ENCODE measurements around the gene LAMA1. TPM values are rescaled to one million over a fixed set of nuclear protein-coding genes. Genes with fewer than 3 reads are reported as not detected.

LAMA1 gene
- total RNA-seq, 1 experiment from 2014 or later: 28.8 TPM

DNA sequence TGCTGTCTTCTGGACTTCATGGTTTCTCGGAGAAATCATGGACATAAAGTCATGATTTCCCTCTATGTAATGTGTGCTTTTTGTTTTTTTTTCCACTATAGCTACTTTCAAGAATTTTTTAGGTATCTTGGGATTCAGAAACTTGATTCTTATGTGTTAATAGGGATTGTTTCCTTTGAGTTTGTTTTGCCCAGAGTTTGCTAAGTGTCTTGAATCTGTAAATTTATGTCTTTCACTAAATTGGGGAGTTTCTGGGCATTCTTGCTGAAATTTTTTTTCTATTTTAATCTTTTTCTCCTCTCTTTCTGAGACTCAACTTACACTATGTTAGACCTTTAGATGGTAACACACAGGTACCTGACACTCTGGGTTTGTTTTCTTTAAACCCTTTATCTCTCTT lies 182.7 kb downstream of the LAMA1 start:
- Histone ChIP-seq H3K27ac (ENCODE audit: insufficient read length, low read depth, low read length) (no peak overlapping the region), H2AFZ (ENCODE audit: low read length) (no peak overlapping the region), H3K18ac (ENCODE audit: insufficient read length, low read depth, low read length) (no peak overlapping the region), H3K4ac (ENCODE audit: low read depth, low read length) (no peak overlapping the region), H3K56ac (ENCODE audit: insufficient read length, low read depth, low read length) (no peak overlapping the region), H4K5ac (ENCODE audit: insufficient read length, low read depth, low read length) (no peak overlapping the region), H3K79me2 (ENCODE audit: insufficient read depth, low read length) (no peaks in the 10 kb centered on the region), H4K8ac (replicated peaks; ENCODE audit: insufficient read length, low read depth, low read length) (no peak overlapping the region), H3K27me3 (ENCODE audit: insufficient read depth, low read length) (no peaks in the 10 kb centered on the region), H2BK12ac (ENCODE audit: insufficient read length, low read depth, low read length) (no peak overlapping the region), H2AK5ac (ENCODE audit: insufficient read length, low read length) (no peak overlapping the region), H4K91ac (ENCODE audit: insufficient read length, low read depth, low read length) (no peak overlapping the region), H3K9me3 (ENCODE audit: control insufficient read depth, low read depth, low read length) (no peaks in the 10 kb centered on the region), H3K23ac (ENCODE audit: insufficient read length, low read depth, low read length) (no peak overlapping the region), H2BK15ac (ENCODE audit: low read depth, low read length) (no peak overlapping the region), H3K4me1 (ENCODE audit: insufficient read depth, low read length) (no peaks in the 10 kb centered on the region), H4K20me1 (ENCODE audit: control insufficient read depth, insufficient read depth, insufficient read length) (no peaks in the 10 kb centered on the region), H3K23me2 (ENCODE audit: insufficient read length, low read depth, low read length, poor library complexity, severe bottlenecking) (no peaks in the 10 kb centered on the region), H3K9ac (ENCODE audit: extremely low read depth, insufficient read length, low read length) (no peak overlapping the region), H2BK20ac (ENCODE audit: low read depth, low read length, poor library complexity, severe bottlenecking) (no peak overlapping the region), H3T11ph (ENCODE audit: low read length) (no peak overlapping the region), H3K14ac (ENCODE audit: insufficient read depth, low read length) (no peak overlapping the region), H3K4me2 (ENCODE audit: insufficient read depth, insufficient read length, low read length) (no peak overlapping the region), H3K79me1 (ENCODE audit: insufficient read depth, low read depth, low read length, poor library complexity, severe bottlenecking) (no peaks in the 10 kb centered on the region), H2BK120ac (ENCODE audit: low read depth, low read length, poor library complexity, severe bottlenecking) (no peak overlapping the region), H2BK5ac (ENCODE audit: insufficient read length, low read length) (no peak overlapping the region)
- Mint-ChIP-seq H3K4me1 (no peaks in the 10 kb centered on the region), H3K9me3 (no peaks in the 10 kb centered on the region), H3K27me3 (ENCODE audit: low read depth) (no peaks in the 10 kb centered on the region), H3K27ac (no peak overlapping the region), H3K36me3 (ENCODE audit: insufficient read depth in 1 of 3, low read depth in 3 of 3) (no peaks in the 10 kb centered on the region), H3K4me3 (no peak overlapping the region)
- TF ChIP-seq, protein P1, sequence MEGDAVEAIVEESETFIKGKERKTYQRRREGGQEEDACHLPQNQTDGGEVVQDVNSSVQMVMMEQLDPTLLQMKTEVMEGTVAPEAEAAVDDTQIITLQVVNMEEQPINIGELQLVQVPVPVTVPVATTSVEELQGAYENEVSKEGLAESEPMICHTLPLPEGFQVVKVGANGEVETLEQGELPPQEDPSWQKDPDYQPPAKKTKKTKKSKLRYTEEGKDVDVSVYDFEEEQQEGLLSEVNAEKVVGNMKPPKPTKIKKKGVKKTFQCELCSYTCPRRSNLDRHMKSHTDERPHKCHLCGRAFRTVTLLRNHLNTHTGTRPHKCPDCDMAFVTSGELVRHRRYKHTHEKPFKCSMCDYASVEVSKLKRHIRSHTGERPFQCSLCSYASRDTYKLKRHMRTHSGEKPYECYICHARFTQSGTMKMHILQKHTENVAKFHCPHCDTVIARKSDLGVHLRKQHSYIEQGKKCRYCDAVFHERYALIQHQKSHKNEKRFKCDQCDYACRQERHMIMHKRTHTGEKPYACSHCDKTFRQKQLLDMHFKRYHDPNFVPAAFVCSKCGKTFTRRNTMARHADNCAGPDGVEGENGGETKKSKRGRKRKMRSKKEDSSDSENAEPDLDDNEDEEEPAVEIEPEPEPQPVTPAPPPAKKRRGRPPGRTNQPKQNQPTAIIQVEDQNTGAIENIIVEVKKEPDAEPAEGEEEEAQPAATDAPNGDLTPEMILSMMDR (conservative IDR thresholded peaks at IDR 0.05): no peak
- no peak for DNase-seq
- no CpG with 5 or more reads among the region's 1 CpG for WGBS (ENCODE audit: extremely low coverage, insufficient read length, low lambda C conversion rate)
